IPS-NIHi7 (cell line): Measurements from ENCODE around the gene SCAMP3.
"Not testable (repeated sequence)": the region's sequence is repeated elsewhere in the genome, so short reads cannot be mapped to it uniquely, and the experiment has no call there.

ENCODE experiments used
- DNase-seq: peaks from one replicate; pipeline ENCODE4 v3.0.0; 2012; ENCODE audit warnings: mixed read lengths; ENCODE audit errors: extremely low spot score

Gene SCAMP3

GRCh38 chr1:155261852-155262673, at the start of gene SCAMP3:
TSS of gene SCAMP3 (minus strand) at chr1:155262360. CDS start at chr1:155262151, 209 bp downstream.
- peak; percentile 97 for DNase-seq

DNA sequence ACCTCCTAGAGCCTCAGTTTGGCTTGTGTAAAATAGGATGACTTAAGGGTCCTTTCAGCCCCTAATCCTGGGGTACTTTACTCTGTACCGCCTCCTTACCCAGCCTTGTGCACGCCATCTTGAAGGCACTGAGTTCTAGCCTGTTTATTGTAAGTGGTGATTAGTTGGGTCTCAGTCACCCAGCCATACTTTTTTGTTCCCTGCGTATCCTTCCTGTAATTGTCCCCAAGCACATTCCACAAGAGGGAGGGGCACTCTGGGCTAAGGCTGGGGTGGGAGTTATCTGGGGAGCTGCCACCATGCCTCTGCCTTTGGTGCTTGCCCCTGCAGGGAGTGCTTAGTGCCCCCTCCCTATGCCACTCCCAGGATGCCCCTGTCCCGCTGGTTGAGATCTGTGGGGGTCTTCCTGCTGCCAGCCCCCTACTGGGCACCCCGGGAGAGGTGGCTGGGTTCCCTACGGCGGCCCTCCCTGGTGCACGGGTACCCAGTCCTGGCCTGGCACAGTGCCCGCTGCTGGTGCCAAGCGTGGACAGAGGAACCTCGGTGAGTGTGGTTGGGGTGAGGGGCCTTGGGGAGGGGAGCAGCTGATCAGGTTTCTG, 47.4 kb upstream of the SCAMP3 start:
- no peak for DNase-seq

DNA sequence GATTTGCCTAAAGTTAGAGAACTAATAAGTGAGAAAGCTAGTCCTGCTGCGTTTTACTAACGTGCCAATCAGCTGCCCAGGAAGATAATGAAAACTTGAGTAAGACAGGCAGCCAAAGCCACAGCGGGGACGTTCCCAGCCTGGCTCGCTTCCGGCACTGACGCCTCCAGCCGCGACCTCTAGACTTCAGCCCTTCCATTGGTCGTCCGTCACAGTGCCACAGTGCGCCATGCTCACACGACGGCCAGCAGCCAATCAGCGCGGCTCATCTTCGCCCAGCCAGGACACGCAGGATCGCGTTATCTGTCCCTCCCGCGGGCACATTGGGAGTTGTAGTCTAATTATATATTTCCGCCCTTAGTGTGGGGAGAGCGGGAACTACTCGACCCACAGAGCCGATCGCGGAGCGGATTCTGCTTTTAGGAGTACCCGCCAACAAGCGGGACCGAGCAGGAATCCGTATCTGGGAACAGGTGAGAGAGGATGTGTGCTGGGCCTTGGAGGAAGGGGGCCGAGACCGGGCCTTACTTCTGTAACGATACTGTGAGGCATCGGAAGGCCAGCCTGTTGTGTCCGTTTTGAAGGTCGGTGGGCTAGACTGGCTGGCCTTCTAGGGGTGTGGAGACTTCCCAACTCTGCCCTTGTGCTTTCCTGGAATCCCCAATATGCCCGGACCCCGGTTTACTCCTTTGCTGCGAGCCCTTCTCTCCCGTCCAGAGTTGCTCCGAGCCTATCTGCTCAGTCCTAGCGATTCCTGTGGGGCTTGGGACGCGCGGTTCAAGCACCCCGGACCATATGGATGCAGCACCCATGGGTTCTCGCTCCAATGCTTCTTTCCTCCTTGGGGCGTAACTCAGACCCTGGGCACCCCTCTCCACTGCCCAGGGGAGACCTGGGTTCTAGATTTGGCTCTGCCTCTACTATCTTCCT, 46.6 kb upstream of the SCAMP3 start, which contains the start of gene FDPS:
Gene FDPS (plus strand): TSS at position 374 of the 930 bp plus-strand sequence. CDS start 924 bp downstream, outside the sequence.
- peak; percentile 97 for DNase-seq

GRCh38 chr1:155307247-155307740, 45.1 kb upstream of the SCAMP3 start:
- no peak for DNase-seq

DNA sequence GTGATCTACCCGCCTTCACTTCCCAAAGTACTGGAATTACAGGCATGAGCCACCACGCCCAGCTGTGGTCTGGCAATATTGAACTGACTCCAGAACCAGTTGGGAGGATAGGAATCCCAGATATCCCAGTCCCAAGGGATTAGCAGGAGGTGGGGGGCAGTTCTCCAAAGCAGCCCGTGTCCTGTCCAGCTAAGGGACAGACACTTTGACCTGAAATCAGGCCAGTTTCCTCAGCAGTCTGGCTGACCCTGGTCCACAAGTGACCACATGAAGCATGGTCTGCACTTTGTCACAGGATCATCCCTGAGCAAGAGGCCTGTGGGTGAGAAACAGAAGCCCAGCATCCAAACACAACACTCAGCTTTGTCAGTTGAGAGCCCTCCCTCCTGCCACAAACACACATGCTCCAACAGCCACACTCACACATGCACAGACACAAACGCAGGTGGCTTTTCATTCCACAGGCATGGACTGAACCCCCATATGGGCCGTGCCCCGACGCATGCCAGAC, 43.8 kb upstream of the SCAMP3 start:
- no peak for DNase-seq

- DNase-seq, result no peak
Measured at GRCh38 chr1:155304558-155305063, 42.5 kb upstream of the SCAMP3 start.

- DNase-seq, result no peak
Measured at GRCh38 chr1:155301342-155301841, 39.2 kb upstream of the SCAMP3 start, which contains the start of gene PKLR. TSS of gene PKLR (minus strand) at chr1:155301438. CDS start at chr1:155301395, 43 bp downstream.

DNA sequence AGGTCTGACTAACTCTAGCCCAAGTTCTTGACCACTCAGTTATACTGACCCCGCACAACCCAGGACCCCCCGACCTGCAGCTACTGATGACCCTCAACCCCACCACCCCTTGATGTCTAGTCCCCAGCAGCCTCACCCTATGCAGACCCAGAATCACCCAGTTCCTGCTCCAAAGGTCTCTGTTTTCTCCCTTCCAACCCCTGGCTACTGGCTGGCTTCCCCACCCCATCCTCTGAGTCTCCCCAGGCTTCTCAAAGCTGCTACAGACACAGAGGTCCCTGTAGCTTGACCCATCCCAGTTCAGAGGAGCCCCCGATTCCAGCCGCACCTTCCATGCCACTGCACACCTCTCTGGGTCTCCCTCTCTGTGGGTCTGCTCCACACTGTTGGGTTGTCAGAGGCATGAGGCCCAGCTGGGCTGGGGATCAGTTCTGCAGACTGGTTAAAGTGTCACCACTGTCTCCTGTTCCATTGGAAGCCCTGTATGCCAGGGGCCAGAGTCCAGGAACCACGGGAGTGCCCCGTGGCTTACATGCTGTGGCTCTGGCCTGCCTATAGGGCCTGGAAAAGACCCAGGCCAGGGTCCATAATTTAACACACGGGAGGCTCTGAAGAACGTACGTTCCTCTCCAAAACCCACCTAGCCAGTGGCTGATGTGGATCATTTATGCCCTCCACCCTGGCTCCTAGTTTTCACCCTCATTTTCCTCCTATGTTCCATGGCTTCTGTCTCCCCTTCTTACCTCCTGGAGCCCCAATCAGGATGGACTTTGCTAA, 38.6 kb upstream of the SCAMP3 start:
- DNase-seq, result no peak

DNA sequence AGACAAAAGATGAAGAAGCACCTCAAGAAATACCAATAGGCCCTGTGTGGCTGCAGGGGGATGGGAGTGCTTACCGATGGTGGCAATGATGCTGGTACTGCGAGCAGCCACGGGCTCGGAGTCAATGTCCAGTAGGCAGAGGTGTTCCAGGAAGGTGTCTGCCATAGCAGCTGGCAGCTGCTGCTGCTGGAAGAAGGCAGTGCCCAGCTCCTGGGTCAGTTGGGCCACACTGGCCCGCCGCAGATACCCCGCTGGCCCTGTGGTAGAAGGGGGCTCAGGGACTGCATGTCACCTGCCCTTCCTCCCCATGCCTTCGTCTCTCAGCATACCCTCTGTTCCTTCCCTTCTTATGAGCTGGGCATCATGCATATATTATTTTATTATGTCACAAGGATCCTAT, 37.9 kb upstream of the SCAMP3 start:
- no peak for DNase-seq

DNA sequence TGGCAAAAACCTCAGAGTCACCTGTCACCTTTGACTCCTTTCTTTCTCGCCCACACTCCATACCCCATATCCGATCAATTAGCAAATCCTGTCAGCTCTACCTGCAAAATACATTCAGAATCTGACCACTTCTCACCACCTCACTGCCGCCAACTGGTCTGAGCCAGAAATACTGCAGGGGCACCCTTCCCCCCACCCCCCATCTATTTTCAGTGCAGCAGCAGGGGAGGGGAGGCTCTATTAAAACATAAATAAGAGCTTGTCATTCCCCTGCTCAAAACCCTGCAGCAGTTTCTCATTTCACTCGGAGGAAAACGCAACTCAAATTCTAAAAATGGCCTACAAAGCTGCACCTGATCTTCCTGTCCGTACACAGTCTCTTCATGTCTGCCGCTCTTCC, 35.2 kb upstream of the SCAMP3 start:
- no peak for DNase-seq

- no peak for DNase-seq
Measured at GRCh38 chr1:155296661-155297060, 34.5 kb upstream of the SCAMP3 start.

DNA sequence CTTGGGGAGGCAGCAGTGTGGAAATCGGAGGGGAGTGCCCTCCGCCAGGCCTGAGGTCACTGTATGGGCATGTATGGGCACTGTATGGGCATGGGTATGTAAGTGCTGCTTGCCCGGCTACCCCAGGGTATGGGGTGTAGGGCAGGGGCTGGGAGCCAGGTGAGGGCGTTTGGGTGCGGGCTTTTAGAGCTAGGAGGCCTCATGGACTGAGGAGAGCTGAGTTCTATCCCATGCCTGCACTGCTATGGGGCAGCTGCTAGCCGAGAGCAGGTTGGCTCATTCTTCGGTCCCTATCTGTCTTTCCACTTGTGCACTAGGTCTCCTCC, 33.7 kb upstream of the SCAMP3 start:
- DNase-seq, result no peak

DNA sequence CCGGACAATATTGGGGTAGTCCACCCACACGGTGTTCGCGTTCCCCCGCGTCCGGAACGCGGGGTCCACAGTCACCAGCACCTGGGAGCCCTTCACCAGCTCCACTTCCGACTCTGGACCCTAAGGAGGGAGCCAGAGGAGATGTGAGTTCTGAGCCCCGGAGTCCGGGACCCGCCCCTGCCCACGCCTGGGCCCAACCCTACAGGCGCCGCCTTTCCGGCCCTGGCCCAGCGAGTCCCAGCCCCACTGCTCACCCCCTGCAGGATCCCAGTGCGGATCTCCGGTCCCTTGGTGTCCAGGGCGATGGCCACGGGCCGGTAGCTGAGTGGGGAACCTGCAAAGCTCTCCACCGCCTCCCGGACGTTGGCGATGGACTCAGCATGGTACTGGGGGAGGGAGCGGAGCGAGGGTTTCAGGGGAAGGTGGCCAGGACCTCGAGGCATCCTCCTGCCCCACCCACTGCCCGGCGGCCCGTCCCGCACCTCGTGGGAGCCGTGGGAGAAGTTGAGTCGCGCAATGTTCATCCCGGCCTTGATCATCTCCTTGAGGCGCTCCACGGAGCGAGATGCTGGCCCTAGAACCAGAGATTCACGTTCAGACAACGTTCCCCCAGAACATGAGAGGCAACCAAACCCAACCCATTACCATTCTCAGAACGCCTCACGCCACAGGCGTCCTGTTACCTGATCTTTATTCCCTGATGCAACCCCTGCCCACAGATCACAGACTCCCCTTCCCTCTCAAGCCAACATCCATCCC, 33.2 kb upstream of the SCAMP3 start:
- DNase-seq, result peak; percentile 47

GRCh38 chr1:155294520-155295182, 32.5 kb upstream of the SCAMP3 start:
- DNase-seq, result no peak

GRCh38 chr1:155293086-155293749, 31.1 kb upstream of the SCAMP3 start:
- no peak for DNase-seq

GRCh38 chr1:155291006-155291405, 28.8 kb upstream of the SCAMP3 start:
- DNase-seq, result not testable (repeated sequence)

DNA sequence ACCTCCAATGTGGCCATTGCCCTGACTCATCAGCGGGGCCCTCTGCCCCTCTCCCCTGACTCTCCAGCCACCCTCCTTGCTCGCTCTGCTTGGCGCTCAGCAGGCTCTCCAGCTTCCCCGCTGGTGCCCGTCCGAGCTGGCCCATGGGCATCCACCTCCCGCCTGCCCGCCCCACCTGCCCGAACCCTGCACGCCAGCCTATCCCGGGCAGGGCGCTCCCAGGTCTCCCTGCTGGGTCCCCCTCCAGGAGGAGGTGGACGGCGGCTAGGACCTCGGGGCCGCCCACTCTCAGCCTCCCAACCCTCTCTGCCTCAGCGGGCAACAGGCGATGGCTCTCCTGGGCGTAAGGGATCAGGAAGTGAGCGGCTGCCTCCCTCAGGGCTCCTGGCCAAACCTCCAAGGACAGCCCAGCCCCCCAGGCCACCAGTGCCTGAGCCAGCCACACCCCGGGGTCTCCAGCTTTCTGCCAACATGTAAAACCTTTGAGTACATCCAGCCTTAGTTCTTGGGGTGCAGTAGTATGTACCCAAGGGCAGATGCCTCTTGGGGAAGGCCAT, 25.9 kb upstream of the SCAMP3 start:
- no peak for DNase-seq

DNA sequence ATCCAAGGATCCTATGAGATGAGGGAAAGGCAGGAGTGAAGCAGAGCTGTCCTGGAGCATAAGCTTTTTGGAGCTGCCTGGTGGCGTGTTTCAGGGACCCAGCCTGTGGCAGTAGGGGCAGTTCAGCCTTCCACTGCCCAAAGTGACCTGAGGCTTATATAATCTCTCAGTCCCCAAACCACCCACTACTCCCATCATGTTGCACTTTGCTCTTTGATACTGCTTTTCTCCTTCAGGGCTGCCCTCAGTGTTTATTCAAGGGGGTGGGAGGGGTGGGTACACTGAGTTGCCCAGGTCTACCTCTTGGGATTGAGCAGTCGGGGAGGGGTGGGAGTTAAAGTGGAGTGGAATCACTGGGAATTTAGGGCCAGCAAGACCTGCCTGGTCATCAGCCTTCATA, 24.4 kb upstream of the SCAMP3 start:
- no peak for DNase-seq
